DND-41 (cell line): Measurements from ENCODE around the gene APOBEC3H.

Experiments
- ATAC-seq: fragments of 200-7000 bp; cut with Tn5 transposase; 3 replicates; pipeline ENCODE4 v1.9.1; 2021; ENCODE audit warnings: low read depth; ENCODE audit not compliant: insufficient read depth
- DNase-seq: peaks from one replicate; pipeline ENCODE4 v3.0.0-alpha.2; 2020
- H2AFZ ChIP-seq: 2 replicates; pipeline ENCODE4 v1.6.0; 2012; ENCODE audit warnings: low read depth, low read length
- H3K27ac ChIP-seq: 2 replicates; pipeline ENCODE4 v1.5.1; 2012; ENCODE audit warnings: low read length, inconsistent platforms
- H3K27me3 ChIP-seq: fragments of 200-600 bp; sonication (generic); 2 replicates; pipeline ENCODE4 v1.6.0; 2012; ENCODE audit warnings: low read length, mild to moderate bottlenecking, inconsistent platforms; ENCODE audit not compliant: insufficient read depth, poor library complexity
- H3K36me3 ChIP-seq: 2 replicates; pipeline ENCODE4 v1.5.1; 2012; ENCODE audit warnings: low read length, inconsistent platforms; ENCODE audit not compliant: insufficient read depth
- H3K4me1 ChIP-seq: 2 replicates; pipeline ENCODE4 v1.5.1; 2012; ENCODE audit warnings: mild to moderate bottlenecking, low read length; ENCODE audit not compliant: insufficient read depth
- H3K4me2 ChIP-seq: 2 replicates; pipeline ENCODE4 v1.6.0; 2012; ENCODE audit warnings: mild to moderate bottlenecking, moderate library complexity, low read length, inconsistent platforms; ENCODE audit not compliant: insufficient read depth
- H3K4me3 ChIP-seq, 2 experiments: fragments of 200-600 bp in 1 of 2; shearing (Covaris generic) in 1 of 2; 2 replicates each; pipeline ENCODE4 v1.5.1; 2012 to 2016; ENCODE audit warnings: inconsistent platforms in 2 of 2, low read length in 2 of 2, mild to moderate bottlenecking in 2 of 2, low read depth in 1 of 2, moderate library complexity in 1 of 2
- H3K79me2 ChIP-seq: 2 replicates; pipeline ENCODE4 v1.6.0; 2012; ENCODE audit warnings: low read length, inconsistent platforms; ENCODE audit not compliant: insufficient read depth
- H3K9ac ChIP-seq: 2 replicates; pipeline ENCODE4 v1.6.0; 2012; ENCODE audit warnings: low read depth, mild to moderate bottlenecking, inconsistent platforms, low read length, moderate library complexity
- H3K9me3 ChIP-seq: 2 replicates; pipeline ENCODE4 v1.5.1; 2012; ENCODE audit warnings: low read length, moderate library complexity, mild to moderate bottlenecking, inconsistent platforms; ENCODE audit not compliant: insufficient read depth, severe bottlenecking
- H4K20me1 ChIP-seq: 2 replicates; pipeline ENCODE4 v1.6.0; 2012; ENCODE audit warnings: low read length; ENCODE audit not compliant: insufficient read depth
- EZH2 ChIP-seq: IDR thresholded peaks from 3 replicates; pipeline ENCODE4 v1.6.1; 2012; ENCODE audit warnings: borderline replicate concordance, low read depth, mild to moderate bottlenecking, moderate library complexity, low read length, inconsistent platforms; ENCODE audit not compliant: severe bottlenecking
- TF ChIP-seq, protein P1 (sequence below): IDR thresholded peaks from 2 replicates; pipeline ENCODE4 v1.5.1; 2012; ENCODE audit warnings: borderline replicate concordance, low read length, moderate library complexity, mild to moderate bottlenecking; ENCODE audit not compliant: poor library complexity, severe bottlenecking; ENCODE audit errors: extremely low read depth

APOBEC3H gene

GRCh38 chr22:39090426-39091064 is 6.5 kb upstream of the APOBEC3H start:
- no peak overlapping the region for H3K9ac ChIP-seq
- no peak overlapping the region for H3K4me2 ChIP-seq
- TF ChIP-seq, protein P1, sequence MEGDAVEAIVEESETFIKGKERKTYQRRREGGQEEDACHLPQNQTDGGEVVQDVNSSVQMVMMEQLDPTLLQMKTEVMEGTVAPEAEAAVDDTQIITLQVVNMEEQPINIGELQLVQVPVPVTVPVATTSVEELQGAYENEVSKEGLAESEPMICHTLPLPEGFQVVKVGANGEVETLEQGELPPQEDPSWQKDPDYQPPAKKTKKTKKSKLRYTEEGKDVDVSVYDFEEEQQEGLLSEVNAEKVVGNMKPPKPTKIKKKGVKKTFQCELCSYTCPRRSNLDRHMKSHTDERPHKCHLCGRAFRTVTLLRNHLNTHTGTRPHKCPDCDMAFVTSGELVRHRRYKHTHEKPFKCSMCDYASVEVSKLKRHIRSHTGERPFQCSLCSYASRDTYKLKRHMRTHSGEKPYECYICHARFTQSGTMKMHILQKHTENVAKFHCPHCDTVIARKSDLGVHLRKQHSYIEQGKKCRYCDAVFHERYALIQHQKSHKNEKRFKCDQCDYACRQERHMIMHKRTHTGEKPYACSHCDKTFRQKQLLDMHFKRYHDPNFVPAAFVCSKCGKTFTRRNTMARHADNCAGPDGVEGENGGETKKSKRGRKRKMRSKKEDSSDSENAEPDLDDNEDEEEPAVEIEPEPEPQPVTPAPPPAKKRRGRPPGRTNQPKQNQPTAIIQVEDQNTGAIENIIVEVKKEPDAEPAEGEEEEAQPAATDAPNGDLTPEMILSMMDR = no peak
- TF ChIP-seq EZH2 = no peak

DNA sequence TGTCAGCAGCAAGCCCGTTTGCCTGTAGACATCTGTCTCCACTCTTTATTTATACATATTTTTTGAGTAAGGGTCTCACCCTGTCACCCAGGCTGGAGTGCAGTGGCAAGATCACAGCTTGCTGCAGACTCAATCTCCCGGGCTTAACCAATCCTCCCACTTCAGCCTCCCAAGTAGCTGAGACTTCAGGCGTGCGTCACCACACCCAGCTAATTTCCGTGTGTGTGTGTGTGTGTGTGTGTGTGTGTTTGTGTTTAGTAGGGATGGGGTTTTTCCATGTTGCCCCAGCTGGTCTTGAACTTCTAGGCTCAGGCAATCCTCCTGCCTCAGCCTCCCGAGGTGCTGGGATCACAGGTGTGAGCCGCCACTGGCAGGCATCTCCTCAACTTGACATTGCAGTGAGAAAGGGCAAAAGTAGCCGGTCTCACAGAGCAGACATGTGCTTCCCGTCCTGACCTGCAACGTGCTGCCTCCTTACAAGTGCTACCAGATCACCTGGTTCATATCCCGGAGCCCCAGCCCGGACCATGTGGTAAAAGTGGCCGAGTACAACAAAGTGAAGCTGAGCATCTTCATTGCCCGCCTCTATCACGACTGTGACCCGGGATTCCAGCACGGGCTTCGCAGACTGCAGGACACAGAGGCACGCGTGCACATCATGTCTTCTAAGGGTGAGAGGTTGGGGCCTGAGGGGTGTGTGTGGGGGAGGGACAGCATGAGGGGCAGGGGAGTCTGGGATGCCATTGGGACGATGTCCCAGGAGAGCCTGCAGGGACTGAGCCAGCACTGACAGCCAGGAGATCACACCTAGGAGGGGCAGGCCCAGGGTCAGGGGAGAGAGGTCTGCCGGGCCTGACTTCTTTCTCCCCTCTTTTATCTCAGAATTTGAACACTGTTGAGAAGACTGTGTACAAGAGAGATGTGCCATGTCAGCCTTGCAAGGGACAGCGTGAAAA is 5.6 kb upstream of the APOBEC3H start:
- Histone ChIP-seq H2AFZ (no peak overlapping the region), H3K4me2 (no peak overlapping the region), H3K4me3 (no peak overlapping the region), H3K79me2 (no peaks in the 10 kb centered on the region), H3K36me3 (no peaks in the 10 kb centered on the region), H3K27me3 (no peaks in the 10 kb centered on the region), H3K9me3 (no peaks in the 10 kb centered on the region), H4K20me1 (no peaks in the 10 kb centered on the region), H3K9ac (no peak overlapping the region), H3K27ac (no peak overlapping the region), H3K4me1 (peaks cover 16% of the 10 kb centered on the region)
- TF ChIP-seq EZH2 = no peak
- TF ChIP-seq, protein P1 = no peak
- no peak for DNase-seq
- 0 out of 3 replicates have a peak, but pooled peaks have one; percentile 1 for ATAC-seq

More at GRCh38 chr22:39090426-39091064, 6.5 kb upstream of the APOBEC3H start:
- Histone ChIP-seq H3K27ac (no peak overlapping the region), H4K20me1 (no peaks in the 10 kb centered on the region), H3K79me2 (no peaks in the 10 kb centered on the region), H3K4me1 (peaks cover 16% of the 10 kb centered on the region), H3K4me3 (no peak overlapping the region), H2AFZ (no peak overlapping the region), H3K27me3 (no peaks in the 10 kb centered on the region), H3K9me3 (no peaks in the 10 kb centered on the region), H3K36me3 (no peaks in the 10 kb centered on the region)
- DNase-seq = peak; percentile 85
- peak; percentile 88 for ATAC-seq

DNA sequence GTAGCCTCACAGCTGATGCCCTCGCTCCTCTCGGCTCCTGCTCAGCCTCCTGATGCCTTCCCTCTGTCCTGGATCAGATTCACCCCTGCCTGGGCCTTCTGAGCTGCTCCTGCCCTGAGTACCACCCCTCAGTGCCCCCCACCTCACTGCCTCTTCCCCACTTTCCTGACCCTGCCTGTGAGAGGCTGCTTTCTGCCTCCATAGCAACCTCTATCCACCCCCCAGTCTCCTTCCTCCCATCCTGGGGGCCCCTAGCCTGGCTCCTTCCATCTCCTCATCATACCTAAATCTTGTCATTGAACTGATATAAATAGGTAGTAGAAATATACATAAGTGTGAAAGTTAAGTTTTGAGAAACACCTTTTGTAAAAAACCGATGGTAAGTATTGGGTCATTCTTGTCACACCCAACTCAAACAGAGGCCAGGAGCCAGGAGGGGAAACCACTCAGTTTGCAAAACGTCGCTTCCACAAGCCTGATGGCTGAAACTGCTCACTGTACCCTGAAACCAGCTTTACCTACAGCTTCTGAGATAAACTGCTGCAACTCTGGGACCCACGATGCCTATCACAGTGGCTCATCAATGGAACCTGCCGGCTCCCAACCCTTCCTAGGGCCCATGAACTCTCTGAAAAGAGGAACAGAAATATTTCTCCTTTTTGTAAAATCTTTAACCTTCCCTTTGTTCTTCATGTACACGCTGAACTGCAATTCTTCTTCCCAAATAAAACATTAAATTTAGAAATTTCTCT is 4.8 kb upstream of the APOBEC3H start:
- Histone ChIP-seq H3K4me3 (no peak overlapping the region), H4K20me1 (no peaks in the 10 kb centered on the region), H3K4me1 (peaks cover 24% of the 10 kb centered on the region), H3K79me2 (no peaks in the 10 kb centered on the region), H3K27me3 (no peaks in the 10 kb centered on the region), H2AFZ (no peak overlapping the region), H3K4me2 (no peak overlapping the region), H3K27ac (no peak overlapping the region), H3K36me3 (no peaks in the 10 kb centered on the region), H3K9ac (no peak overlapping the region), H3K9me3 (no peaks in the 10 kb centered on the region)
- no peak for DNase-seq
- TF ChIP-seq EZH2 = no peak
- TF ChIP-seq, protein P1 = no peak
- ATAC-seq = no peak
